NCI-H1105 (cell line): ENCODE measurements around the gene DPH5.

Experiments
- DNase-seq: peaks from one replicate; lab custom pipeline; 2025; lab: John Stamatoyannopoulos, UW

DPH5 gene

GRCh38 chr1:100942304-100943046, 83.1 kb downstream of the DPH5 start:
- DNase-seq = no peak

GRCh38 chr1:100941580-100942216, 83.9 kb downstream of the DPH5 start:
- DNase-seq = no peak

- no peak for DNase-seq
Measured at GRCh38 chr1:100941098-100941527, 84.5 kb downstream of the DPH5 start.
